ENCODE results near the gene PYGB.

DNA sequence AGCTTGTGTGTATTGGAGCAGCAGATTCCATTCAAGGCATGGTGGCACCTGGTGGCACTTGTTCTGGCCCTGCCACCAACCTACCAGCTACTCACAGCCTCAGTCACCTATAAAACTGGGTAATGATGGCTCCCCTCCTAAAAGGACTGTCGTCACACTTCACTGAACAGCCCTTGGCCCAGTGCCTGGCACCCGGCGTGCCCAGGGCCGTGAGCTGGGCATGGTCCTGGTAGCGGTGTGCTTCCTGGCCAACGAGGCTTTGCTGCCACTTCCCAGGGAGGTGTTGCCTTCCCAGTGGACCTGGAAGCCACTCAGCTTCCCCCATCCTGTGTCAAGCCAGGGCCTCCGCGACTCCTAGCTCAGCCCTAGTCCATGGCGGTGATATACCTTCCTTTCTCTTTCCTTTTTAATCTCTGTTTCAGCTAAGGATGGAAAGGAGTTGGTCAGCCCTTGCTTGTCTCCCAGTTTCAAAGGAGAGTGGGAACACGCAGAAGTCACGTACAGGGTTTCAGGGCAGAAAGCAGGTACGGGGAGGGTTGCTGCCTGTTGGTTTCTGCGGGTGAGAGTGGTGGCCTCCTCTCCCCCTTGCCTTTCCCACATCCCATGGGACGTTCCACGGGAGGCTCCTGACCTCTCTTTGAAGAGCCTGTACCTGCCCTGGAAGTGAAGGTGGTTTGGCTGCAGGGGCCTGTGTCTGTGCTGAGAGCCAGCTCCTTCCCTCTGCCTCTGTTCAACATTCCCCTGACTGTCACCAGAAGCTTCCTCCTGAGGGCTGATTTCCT lies 26.9 kb upstream of the PYGB start:
- TF ChIP-seq, protein P1, sequence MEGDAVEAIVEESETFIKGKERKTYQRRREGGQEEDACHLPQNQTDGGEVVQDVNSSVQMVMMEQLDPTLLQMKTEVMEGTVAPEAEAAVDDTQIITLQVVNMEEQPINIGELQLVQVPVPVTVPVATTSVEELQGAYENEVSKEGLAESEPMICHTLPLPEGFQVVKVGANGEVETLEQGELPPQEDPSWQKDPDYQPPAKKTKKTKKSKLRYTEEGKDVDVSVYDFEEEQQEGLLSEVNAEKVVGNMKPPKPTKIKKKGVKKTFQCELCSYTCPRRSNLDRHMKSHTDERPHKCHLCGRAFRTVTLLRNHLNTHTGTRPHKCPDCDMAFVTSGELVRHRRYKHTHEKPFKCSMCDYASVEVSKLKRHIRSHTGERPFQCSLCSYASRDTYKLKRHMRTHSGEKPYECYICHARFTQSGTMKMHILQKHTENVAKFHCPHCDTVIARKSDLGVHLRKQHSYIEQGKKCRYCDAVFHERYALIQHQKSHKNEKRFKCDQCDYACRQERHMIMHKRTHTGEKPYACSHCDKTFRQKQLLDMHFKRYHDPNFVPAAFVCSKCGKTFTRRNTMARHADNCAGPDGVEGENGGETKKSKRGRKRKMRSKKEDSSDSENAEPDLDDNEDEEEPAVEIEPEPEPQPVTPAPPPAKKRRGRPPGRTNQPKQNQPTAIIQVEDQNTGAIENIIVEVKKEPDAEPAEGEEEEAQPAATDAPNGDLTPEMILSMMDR (IDR thresholded peaks at IDR 0.05), result no peak
- TF ChIP-seq POLR2A (IDR thresholded peaks at IDR 0.05), result no peak
